ENCODE data around the gene CCNF.

Gene CCNF

DNA sequence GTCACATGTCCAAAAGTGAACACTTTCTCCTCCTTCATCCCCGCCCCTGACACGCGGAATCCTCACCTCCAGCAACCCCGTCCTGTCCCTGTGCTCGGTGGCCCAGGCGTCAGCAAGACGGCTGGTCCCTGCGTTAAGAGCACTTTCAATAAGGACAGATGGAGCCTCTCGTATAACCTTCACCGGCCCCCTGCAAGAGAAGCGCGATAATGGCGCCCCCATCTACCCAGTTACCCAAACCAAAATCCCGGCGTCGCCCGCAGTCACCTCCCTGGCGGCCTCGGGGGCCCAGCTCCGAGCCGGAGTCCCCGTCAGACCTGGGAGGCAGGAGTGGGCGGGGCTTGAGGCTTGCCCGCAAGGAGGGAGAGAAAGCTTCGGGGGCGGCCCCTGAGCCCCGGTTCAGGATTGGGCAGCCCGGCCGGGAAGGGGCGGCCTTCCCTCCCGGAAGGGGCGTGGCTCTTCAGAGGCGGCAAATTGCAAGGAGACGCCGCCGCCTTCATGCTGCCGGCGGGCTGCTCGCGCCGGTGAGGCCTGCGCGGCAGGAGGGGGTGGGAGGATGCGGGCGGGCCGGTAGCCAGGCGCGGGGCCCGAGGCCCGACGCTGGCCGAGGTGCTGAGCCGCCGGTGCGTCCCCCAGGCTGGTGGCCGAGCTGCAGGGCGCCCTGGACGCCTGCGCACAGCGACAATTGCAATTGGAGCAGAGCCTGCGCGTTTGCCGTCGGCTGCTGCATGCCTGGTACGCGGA is 30.6 kb downstream of the CCNF start, which contains the start of gene TEDC2:
Gene TEDC2 (plus strand): TSS at position 463 of the 744 bp plus-strand sequence. CDS start 36 bp downstream, at position 499.
- no peaks in the 10 kb centered on the region for H3K9me3 ChIP-seq (ENCODE audit: control insufficient read depth in 1 of 2, low read length in 2 of 2)
- peak within 1 kb of the TSS; percentile 73 to 80 for H3K4me3 ChIP-seq (ENCODE audit: low read depth in 1 of 2, low read length in 2 of 2)
- H3K27ac ChIP-seq (ENCODE audit: low read length): no peak within 1 kb of the TSS
- H3K36me3 ChIP-seq (ENCODE audit: control insufficient read depth in 1 of 2, insufficient read depth in 2 of 2, low read length in 2 of 2): no peaks in the 10 kb centered on the region
- H3K4me1 ChIP-seq (ENCODE audit: control insufficient read depth in 1 of 2, insufficient read depth in 2 of 2, low read length in 2 of 2): peaks cover 0 to 15% of the 10 kb centered on the region in 2 donors
- H3K27me3 ChIP-seq (ENCODE audit: low read depth, low read length): no peaks in the 10 kb centered on the region

DNA sequence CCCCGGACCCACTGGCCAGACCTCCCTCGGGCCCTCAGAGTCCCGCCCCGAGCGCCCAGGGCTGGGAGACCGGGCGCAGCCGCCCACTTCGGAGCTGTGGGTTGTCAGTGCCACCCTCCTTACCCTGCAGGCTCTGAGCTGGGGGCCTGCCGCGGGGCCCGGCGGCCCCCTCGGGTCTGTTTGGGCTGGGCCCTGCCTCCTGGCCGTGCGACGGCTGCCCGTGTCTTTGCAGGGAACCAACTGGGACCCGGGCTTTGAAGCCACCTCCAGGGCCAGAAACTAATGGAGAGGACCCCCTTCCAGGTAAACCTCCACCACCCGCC is 31.1 kb downstream of the CCNF start:
- H3K36me3 ChIP-seq (ENCODE audit: control insufficient read depth in 1 of 2, insufficient read depth in 2 of 2, low read length in 2 of 2): no peaks in the 10 kb centered on the region
- H3K27ac ChIP-seq (ENCODE audit: low read length): no peak overlapping the region
- H3K4me1 ChIP-seq (ENCODE audit: control insufficient read depth in 1 of 2, insufficient read depth in 2 of 2, low read length in 2 of 2): peaks cover 0 to 15% of the 10 kb centered on the region in 2 donors
- H3K9me3 ChIP-seq (ENCODE audit: control insufficient read depth in 1 of 2, low read length in 2 of 2): no peaks in the 10 kb centered on the region
- peak overlapping the region in 1 of 2 donors; percentile 80 for H3K4me3 ChIP-seq (ENCODE audit: low read depth in 1 of 2, low read length in 2 of 2)
- H3K27me3 ChIP-seq (ENCODE audit: low read depth, low read length): no peaks in the 10 kb centered on the region

DNA sequence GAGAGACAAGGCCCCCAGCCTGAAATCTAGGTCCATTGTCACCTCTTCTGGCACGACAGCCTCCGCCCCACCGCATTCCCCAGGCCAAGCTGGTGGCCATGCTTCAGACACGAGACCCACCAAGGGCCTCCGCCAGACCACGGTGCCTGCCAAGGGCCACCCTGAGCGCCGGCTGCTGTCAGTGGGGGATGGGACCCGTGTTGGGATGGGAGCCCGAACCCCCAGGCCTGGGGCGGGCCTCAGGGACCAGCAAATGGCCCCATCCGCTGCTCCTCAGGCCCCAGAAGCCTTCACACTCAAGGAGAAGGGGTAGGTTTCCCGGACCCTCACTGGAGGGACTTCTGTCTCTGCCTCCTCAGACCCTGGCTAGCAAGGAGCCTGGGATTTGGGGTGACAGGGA is 31.7 kb downstream of the CCNF start:
- Histone ChIP-seq H3K9me3 (ENCODE audit: control insufficient read depth in 1 of 2, low read length in 2 of 2) (no peaks in the 10 kb centered on the region), H3K4me3 (ENCODE audit: low read depth in 1 of 2, low read length in 2 of 2) (no peak overlapping the region), H3K4me1 (ENCODE audit: control insufficient read depth in 1 of 2, insufficient read depth in 2 of 2, low read length in 2 of 2) (peaks cover 0 to 15% of the 10 kb centered on the region in 2 donors), H3K27me3 (ENCODE audit: low read depth, low read length) (no peaks in the 10 kb centered on the region), H3K36me3 (ENCODE audit: control insufficient read depth in 1 of 2, insufficient read depth in 2 of 2, low read length in 2 of 2) (no peaks in the 10 kb centered on the region), H3K27ac (ENCODE audit: low read length) (no peak overlapping the region)

DNA sequence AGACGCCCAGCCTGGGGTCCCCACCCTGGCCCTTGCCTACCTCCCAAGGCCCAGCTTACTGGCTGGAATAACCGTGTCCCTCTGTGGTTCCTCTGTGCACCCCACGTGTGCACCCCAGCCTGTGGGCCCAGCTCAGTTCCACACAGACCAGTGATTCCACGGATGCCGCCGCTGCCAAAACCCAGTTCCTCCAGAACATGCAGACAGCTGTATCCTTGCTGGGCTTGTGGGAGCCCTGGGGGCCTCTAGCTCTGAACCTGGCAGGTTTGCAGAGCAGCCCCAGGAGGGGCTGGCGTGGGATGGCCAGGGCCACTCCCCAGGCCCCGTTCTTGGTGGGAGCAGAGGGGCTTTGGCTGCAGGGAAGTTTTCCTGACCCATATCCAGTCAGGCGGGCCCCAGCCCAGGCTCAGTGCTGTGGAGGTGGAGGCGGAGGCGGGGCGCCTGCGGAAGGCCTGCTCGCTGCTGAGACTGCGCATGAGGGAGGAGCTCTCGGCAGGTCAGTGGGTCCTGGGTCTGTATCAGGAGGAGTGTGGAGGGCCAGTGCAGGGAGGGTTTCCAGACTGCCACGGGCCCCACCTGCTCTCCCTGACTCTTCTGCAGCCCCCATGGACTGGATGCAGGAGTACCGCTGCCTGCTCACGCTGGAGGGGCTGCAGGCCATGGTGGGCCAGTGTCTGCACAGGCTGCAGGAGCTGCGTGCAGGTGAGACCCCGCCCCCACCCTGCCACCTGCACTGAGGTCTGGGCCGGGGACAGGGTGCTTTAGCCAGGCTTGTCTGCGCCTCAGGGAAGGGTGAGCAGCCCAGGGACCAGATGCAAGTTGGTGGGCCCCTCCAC is 33.0 kb downstream of the CCNF start:
- Histone ChIP-seq H3K4me3 (ENCODE audit: low read depth in 1 of 2, low read length in 2 of 2) (no peak overlapping the region), H3K36me3 (ENCODE audit: control insufficient read depth in 1 of 2, insufficient read depth in 2 of 2, low read length in 2 of 2) (no peaks in the 10 kb centered on the region), H3K27me3 (ENCODE audit: low read depth, low read length) (no peaks in the 10 kb centered on the region), H3K27ac (ENCODE audit: low read length) (no peak overlapping the region), H3K9me3 (ENCODE audit: control insufficient read depth in 1 of 2, low read length in 2 of 2) (no peaks in the 10 kb centered on the region), H3K4me1 (ENCODE audit: control insufficient read depth in 1 of 2, insufficient read depth in 2 of 2, low read length in 2 of 2) (peaks cover 0 to 15% of the 10 kb centered on the region in 2 donors)

GRCh38 chr16:2464333-2464732 is 35.1 kb downstream of the CCNF start:
- no peaks in the 10 kb centered on the region for H3K9me3 ChIP-seq (ENCODE audit: control insufficient read depth in 1 of 2, low read length in 2 of 2)
- peaks cover 5% of the 10 kb centered on the region for H3K27me3 ChIP-seq (ENCODE audit: low read depth, low read length)
- no peaks in the 10 kb centered on the region for H3K36me3 ChIP-seq (ENCODE audit: control insufficient read depth in 1 of 2, insufficient read depth in 2 of 2, low read length in 2 of 2)
- H3K4me1 ChIP-seq (ENCODE audit: control insufficient read depth in 1 of 2, insufficient read depth in 2 of 2, low read length in 2 of 2): peaks cover 0 to 25% of the 10 kb centered on the region in 2 donors
- H3K4me3 ChIP-seq (ENCODE audit: low read depth in 1 of 2, low read length in 2 of 2): no peak overlapping the region
- H3K27ac ChIP-seq (ENCODE audit: low read length): no peak overlapping the region

DNA sequence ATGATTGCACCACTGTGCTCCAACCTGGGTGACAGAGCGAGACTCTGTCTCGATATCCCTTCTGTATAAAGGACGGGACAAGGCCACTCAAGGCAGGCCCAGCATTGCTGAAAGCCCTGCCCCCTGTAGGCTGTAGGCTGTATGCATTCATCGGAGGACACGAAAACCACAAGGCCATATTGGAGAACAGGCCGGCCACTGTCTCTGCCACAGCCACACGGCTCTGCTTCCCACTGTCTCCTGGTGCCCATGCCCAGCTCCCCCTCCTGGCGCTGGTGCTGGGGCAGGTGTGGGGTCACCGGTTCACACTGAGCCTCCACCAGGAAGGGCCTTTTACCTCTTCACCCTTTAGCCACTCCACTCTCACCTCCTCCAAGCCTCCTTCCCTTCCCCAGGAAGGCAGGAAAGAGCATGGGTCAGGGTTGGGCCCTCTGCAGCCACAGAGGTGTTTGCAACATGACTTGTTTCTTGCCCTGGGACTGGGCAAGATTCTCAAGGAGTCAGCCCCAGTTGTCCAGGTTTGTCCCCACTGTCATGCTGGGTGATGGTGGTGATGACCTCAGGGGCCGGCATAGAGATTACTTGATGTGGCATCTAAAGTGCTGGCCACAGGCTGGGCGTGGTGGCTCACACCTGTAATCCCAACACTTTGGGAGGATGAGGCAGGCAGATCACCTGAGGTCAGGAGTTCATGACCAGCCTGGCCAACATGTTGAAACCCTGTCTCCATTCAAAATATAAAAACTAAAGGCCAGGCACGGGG is 36.6 kb downstream of the CCNF start:
- no peak overlapping the region for H3K27ac ChIP-seq (ENCODE audit: low read length)
- no peaks in the 10 kb centered on the region for H3K36me3 ChIP-seq (ENCODE audit: control insufficient read depth in 1 of 2, insufficient read depth in 2 of 2, low read length in 2 of 2)
- H3K9me3 ChIP-seq (ENCODE audit: control insufficient read depth in 1 of 2, low read length in 2 of 2): no peaks in the 10 kb centered on the region

GRCh38 chr16:2466667-2467527 is 37.6 kb downstream of the CCNF start:
- Histone ChIP-seq H3K27me3 (ENCODE audit: low read depth, low read length) (peaks cover 14% of the 10 kb centered on the region), H3K27ac (ENCODE audit: low read length) (no peak overlapping the region), H3K9me3 (ENCODE audit: control insufficient read depth in 1 of 2, low read length in 2 of 2) (no peaks in the 10 kb centered on the region), H3K4me3 (ENCODE audit: low read depth in 1 of 2, low read length in 2 of 2) (peak overlapping the region in 1 of 2 donors; percentile 59), H3K4me1 (ENCODE audit: control insufficient read depth in 1 of 2, insufficient read depth in 2 of 2, low read length in 2 of 2) (peaks cover 0 to 31% of the 10 kb centered on the region in 2 donors), H3K36me3 (ENCODE audit: control insufficient read depth in 1 of 2, insufficient read depth in 2 of 2, low read length in 2 of 2) (no peaks in the 10 kb centered on the region)

More for the DNA sequence above, 36.6 kb downstream of the CCNF start:
- Histone ChIP-seq H3K4me3 (ENCODE audit: low read depth in 1 of 2, low read length in 2 of 2) (no peak overlapping the region), H3K4me1 (ENCODE audit: control insufficient read depth in 1 of 2, insufficient read depth in 2 of 2, low read length in 2 of 2) (peaks cover 0 to 20% of the 10 kb centered on the region in 2 donors), H3K27me3 (ENCODE audit: low read depth, low read length) (peaks cover 12% of the 10 kb centered on the region)

DNA sequence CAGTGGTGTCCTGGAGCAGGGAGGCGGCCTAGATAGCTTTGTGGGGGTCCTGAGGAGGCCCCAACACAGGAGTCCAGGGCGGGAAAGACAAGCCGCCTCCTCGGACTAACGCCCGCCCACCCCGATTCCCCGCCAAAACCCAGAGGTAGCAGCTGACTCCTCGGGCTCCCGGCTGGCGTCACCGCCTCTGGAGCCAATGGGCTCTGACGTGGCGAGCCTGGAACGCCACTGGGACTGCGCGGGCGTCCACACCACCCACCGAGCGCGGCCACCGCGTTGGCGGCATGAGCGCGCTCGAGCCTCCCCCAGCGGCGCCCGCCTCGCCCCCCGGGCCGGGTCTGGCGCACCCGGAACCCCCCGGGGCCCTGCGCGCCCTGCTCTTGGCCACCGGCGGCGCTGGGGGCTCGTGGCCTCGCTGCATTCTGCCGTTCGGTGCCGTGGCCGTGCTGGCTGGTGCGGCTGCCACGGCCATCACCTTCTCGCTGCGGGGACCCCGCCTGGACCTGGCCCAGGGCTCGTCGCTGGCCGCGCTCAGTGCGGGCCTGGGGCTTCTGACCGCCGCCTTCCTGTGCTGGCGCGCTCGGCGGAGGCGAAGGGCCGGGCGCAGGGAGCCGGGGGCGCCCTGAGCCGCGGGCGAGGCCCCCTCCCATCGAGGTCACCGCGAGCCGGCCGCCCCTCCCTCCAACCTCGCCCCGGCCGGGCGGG is 38.4 kb downstream of the CCNF start:
- H3K4me3 ChIP-seq (ENCODE audit: low read depth in 1 of 2, low read length in 2 of 2): peak overlapping the region; percentile 21 to 59
- peaks cover 20% of the 10 kb centered on the region for H3K27me3 ChIP-seq (ENCODE audit: low read depth, low read length)
- no peak overlapping the region for H3K27ac ChIP-seq (ENCODE audit: low read length)
- peaks cover 0 to 31% of the 10 kb centered on the region in 2 donors for H3K4me1 ChIP-seq (ENCODE audit: control insufficient read depth in 1 of 2, insufficient read depth in 2 of 2, low read length in 2 of 2)
- no peaks in the 10 kb centered on the region for H3K9me3 ChIP-seq (ENCODE audit: control insufficient read depth in 1 of 2, low read length in 2 of 2)
- H3K36me3 ChIP-seq (ENCODE audit: control insufficient read depth in 1 of 2, insufficient read depth in 2 of 2, low read length in 2 of 2): no peaks in the 10 kb centered on the region

GRCh38 chr16:2468233-2468724 is 39.0 kb downstream of the CCNF start:
- Histone ChIP-seq H3K27me3 (ENCODE audit: low read depth, low read length) (peaks cover 26% of the 10 kb centered on the region), H3K27ac (ENCODE audit: low read length) (no peak overlapping the region), H3K4me3 (ENCODE audit: low read depth in 1 of 2, low read length in 2 of 2) (peak overlapping the region; percentile 21 to 59), H3K9me3 (ENCODE audit: control insufficient read depth in 1 of 2, low read length in 2 of 2) (no peaks in the 10 kb centered on the region), H3K36me3 (ENCODE audit: control insufficient read depth in 1 of 2, insufficient read depth in 2 of 2, low read length in 2 of 2) (no peaks in the 10 kb centered on the region), H3K4me1 (ENCODE audit: control insufficient read depth in 1 of 2, insufficient read depth in 2 of 2, low read length in 2 of 2) (peaks cover 0 to 34% of the 10 kb centered on the region in 2 donors)
